HG03521 (cell line): ENCODE results near the gene TSHZ1.

Experiments used
- ATAC-seq: cut with Tn5 transposase; IDR thresholded peaks from one replicate; pipeline ENCODE4 v1.9.1; 2021; ENCODE audit warnings: mild to moderate bottlenecking, moderate library complexity; ENCODE audit not compliant: unreplicated experiment

Gene TSHZ1

GRCh38 chr18:75268364-75268646 lies 57.7 kb downstream of the TSHZ1 start:
- ATAC-seq = no peak

- ATAC-seq = no peak
Measured at GRCh38 chr18:75269124-75269680, 58.6 kb downstream of the TSHZ1 start.

- no peak for ATAC-seq
Measured at GRCh38 chr18:75269696-75270095, 59.1 kb downstream of the TSHZ1 start.

- no peak for ATAC-seq
Measured at GRCh38 chr18:75271952-75272351, 61.4 kb downstream of the TSHZ1 start.

- ATAC-seq = no peak
Measured at GRCh38 chr18:75273817-75274216, 63.2 kb downstream of the TSHZ1 start.

- ATAC-seq = no peak
Measured at GRCh38 chr18:75275226-75275625, 64.6 kb downstream of the TSHZ1 start.

- ATAC-seq = no peak
Measured at GRCh38 chr18:75276818-75277609, 66.4 kb downstream of the TSHZ1 start.

- no peak for ATAC-seq
Measured at GRCh38 chr18:75277610-75277928, 67.0 kb downstream of the TSHZ1 start.

- ATAC-seq = no peak
Measured at GRCh38 chr18:75279381-75279780, 68.8 kb downstream of the TSHZ1 start.

GRCh38 chr18:75280427-75281280 lies 70.1 kb downstream of the TSHZ1 start:
- no peak for ATAC-seq

- no peak for ATAC-seq
Measured at GRCh38 chr18:75282746-75283145, 72.1 kb downstream of the TSHZ1 start.

GRCh38 chr18:75283731-75284130 lies 73.1 kb downstream of the TSHZ1 start:
- ATAC-seq = no peak

GRCh38 chr18:75284566-75284965 lies 74.0 kb downstream of the TSHZ1 start:
- no peak for ATAC-seq

- no peak for ATAC-seq
Measured at GRCh38 chr18:75285876-75286275, 75.3 kb downstream of the TSHZ1 start.

GRCh38 chr18:75287006-75287405 lies 76.4 kb downstream of the TSHZ1 start:
- ATAC-seq = no peak

- no peak for ATAC-seq
Measured at GRCh38 chr18:75287700-75288099, 77.1 kb downstream of the TSHZ1 start.

GRCh38 chr18:75289761-75290160 lies 79.2 kb downstream of the TSHZ1 start:
- no peak for ATAC-seq

- no peak for ATAC-seq
Measured at GRCh38 chr18:75290737-75291358, 80.3 kb downstream of the TSHZ1 start.

GRCh38 chr18:75291460-75291859 lies 80.9 kb downstream of the TSHZ1 start:
- no peak for ATAC-seq

GRCh38 chr18:75293591-75293990 lies 83.0 kb downstream of the TSHZ1 start:
- no peak for ATAC-seq

- no peak for ATAC-seq
Measured at GRCh38 chr18:75297731-75298130, 87.1 kb downstream of the TSHZ1 start.
